ENCODE measurements around the gene JDP2. TPM values are rescaled to one million over a fixed set of nuclear protein-coding genes. Genes with fewer than 3 reads are reported as not detected.
"Not testable (repeated sequence)": the region's sequence is repeated elsewhere in the genome, so short reads cannot be mapped to it uniquely, and the experiment has no call there.

Gene JDP2
- 100 to 1,000 TPM in 1 of 2 donors, 10 to 100 TPM in 1; 81.8 to 100 TPM for total RNA-seq

DNA sequence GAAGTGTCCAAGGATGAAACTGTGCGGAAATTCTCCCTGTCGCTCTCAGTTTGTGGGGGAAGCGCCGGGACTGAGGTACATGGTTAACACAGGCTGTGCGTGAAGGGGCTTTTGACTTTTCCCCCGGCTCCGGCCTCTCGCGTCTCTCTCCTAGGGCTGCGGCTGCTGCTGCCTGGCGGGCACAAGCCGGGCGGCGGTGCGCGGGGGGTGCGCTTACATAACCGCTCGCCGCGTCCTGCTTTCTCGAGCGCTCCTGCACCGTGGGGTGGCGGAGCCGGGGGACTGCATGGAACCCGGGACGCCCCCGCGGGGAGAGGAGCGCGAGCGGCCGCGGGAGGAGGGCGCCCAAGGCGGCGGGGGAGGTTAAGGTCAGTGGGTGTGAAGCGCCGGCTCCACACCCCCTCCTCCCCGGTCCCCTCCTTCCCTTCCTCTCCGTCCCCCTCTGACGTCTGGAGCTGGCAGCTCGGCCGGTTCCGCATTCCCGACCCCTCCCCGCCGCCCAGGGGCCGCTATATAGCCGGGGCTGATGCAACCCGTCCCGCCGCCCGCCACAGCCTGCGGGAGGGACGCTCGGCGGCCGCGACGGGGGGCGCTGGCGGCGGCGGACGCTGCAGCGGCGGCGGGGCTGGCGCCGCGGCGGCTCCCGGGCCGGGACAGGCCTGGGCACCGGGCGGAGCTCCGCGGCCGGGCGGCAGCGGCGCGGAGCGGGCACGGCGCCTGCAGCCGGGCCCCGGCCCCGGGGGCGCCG is at the start of gene JDP2:
Gene JDP2 (plus strand): TSS at position 541 of the 748 bp plus-strand sequence. CDS start 9,899 bp downstream, outside the sequence.
- peaks cover 23 to 37% of the 10 kb centered on the region in 2 donors for H3K4me1 ChIP-seq (ENCODE audit: control insufficient read depth in 1 of 2, low read depth in 2 of 2)
- peak within 1 kb of the TSS; percentile 95 for H3K4me3 ChIP-seq
- no peaks in the 10 kb centered on the region for H3K27me3 ChIP-seq (replicated peaks; ENCODE audit: insufficient read depth)
- H3K36me3 ChIP-seq: peaks cover 5% of the 10 kb centered on the region
- no peaks in the 10 kb centered on the region for H3K9me3 ChIP-seq
- H3K27ac ChIP-seq: peak within 1 kb of the TSS; percentile 58 to 79
- peak; percentile 74 for DNase-seq (ENCODE audit: low spot score)
- peak; percentile 36 for ATAC-seq (ENCODE audit: insufficient number of reproducible peaks, low FRiP score, low read depth)
- TF ChIP-seq CTCF (IDR thresholded peaks at IDR 0.05): peak; percentile 28

- Histone ChIP-seq H3K4me1 (ENCODE audit: control insufficient read depth in 1 of 2, low read depth in 2 of 2) (peaks cover 7 to 11% of the 10 kb centered on the region in 2 donors), H3K36me3 (no peaks in the 10 kb centered on the region), H3K27me3 (replicated peaks; ENCODE audit: insufficient read depth) (no peaks in the 10 kb centered on the region), H3K27ac (no peak overlapping the region), H3K4me3 (no peak overlapping the region), H3K9me3 (no peaks in the 10 kb centered on the region)
- ATAC-seq (ENCODE audit: insufficient number of reproducible peaks, low FRiP score, low read depth): no peak
- no peak for DNase-seq (ENCODE audit: low spot score)
- TF ChIP-seq CTCF (IDR thresholded peaks at IDR 0.05): no peak
These were observed 48.4 kb upstream of the JDP2 start for GRCh38 chr14:75379246-75379929.

GRCh38 chr14:75379930-75380270 is 47.9 kb upstream of the JDP2 start:
- Histone ChIP-seq H3K27ac (no peak overlapping the region), H3K36me3 (no peaks in the 10 kb centered on the region), H3K27me3 (replicated peaks; ENCODE audit: insufficient read depth) (no peaks in the 10 kb centered on the region), H3K9me3 (no peaks in the 10 kb centered on the region), H3K4me3 (no peak overlapping the region), H3K4me1 (ENCODE audit: control insufficient read depth in 1 of 2, low read depth in 2 of 2) (peaks cover 7 to 11% of the 10 kb centered on the region in 2 donors)
- DNase-seq (ENCODE audit: low spot score): no peak
- ATAC-seq (ENCODE audit: insufficient number of reproducible peaks, low FRiP score, low read depth): no peak
- TF ChIP-seq CTCF (IDR thresholded peaks at IDR 0.05): no peak

- no peak overlapping the region for H3K4me3 ChIP-seq
- peak overlapping the region; percentile 32 to 39 for H3K27ac ChIP-seq
- no peaks in the 10 kb centered on the region for H3K36me3 ChIP-seq
- peaks cover 7 to 11% of the 10 kb centered on the region in 2 donors for H3K4me1 ChIP-seq (ENCODE audit: control insufficient read depth in 1 of 2, low read depth in 2 of 2)
- TF ChIP-seq CTCF (IDR thresholded peaks at IDR 0.05): no peak
- DNase-seq (ENCODE audit: low spot score) (no peak), ATAC-seq (ENCODE audit: insufficient number of reproducible peaks, low FRiP score, low read depth) (no peak)
- no peaks in the 10 kb centered on the region for H3K9me3 ChIP-seq
- H3K27me3 ChIP-seq (replicated peaks; ENCODE audit: insufficient read depth): no peaks in the 10 kb centered on the region
These were observed 47.2 kb upstream of the JDP2 start for GRCh38 chr14:75380656-75381055.

GRCh38 chr14:75381642-75382041 is 46.2 kb upstream of the JDP2 start:
- no peak for ATAC-seq (ENCODE audit: insufficient number of reproducible peaks, low FRiP score, low read depth)

GRCh38 chr14:75383219-75383618 is 44.6 kb upstream of the JDP2 start:
- not testable (repeated sequence) for H3K27me3 ChIP-seq (replicated peaks; ENCODE audit: insufficient read depth); ATAC-seq (ENCODE audit: insufficient number of reproducible peaks, low FRiP score, low read depth); DNase-seq (ENCODE audit: low spot score); H3K36me3 ChIP-seq; H3K9me3 ChIP-seq; H3K4me3 ChIP-seq; H3K27ac ChIP-seq
- H3K4me1 ChIP-seq (ENCODE audit: control insufficient read depth in 1 of 2, low read depth in 2 of 2): peaks cover 7 to 11% of the 10 kb centered on the region in 2 donors

More at GRCh38 chr14:75381642-75382041, 46.2 kb upstream of the JDP2 start:
- no peak for DNase-seq (ENCODE audit: low spot score)
- Histone ChIP-seq H3K9me3 (no peaks in the 10 kb centered on the region), H3K4me1 (ENCODE audit: control insufficient read depth in 1 of 2, low read depth in 2 of 2) (peaks cover 7 to 11% of the 10 kb centered on the region in 2 donors), H3K36me3 (no peaks in the 10 kb centered on the region), H3K27me3 (replicated peaks; ENCODE audit: insufficient read depth) (no peaks in the 10 kb centered on the region), H3K27ac (no peak overlapping the region), H3K4me3 (no peak overlapping the region)
- TF ChIP-seq CTCF (IDR thresholded peaks at IDR 0.05): no peak

All from thoracic aorta (tissue), 2 donors.